Glutamatergic neuron (in vitro differentiated cells): ENCODE results near the gene HSPG2. TPM values are rescaled to one million over a fixed set of nuclear protein-coding genes. Genes with fewer than 3 reads are reported as not detected.
"Not testable (repeated sequence)": the region's sequence is repeated elsewhere in the genome, so short reads cannot be mapped to it uniquely, and the experiment has no call there.

ENCODE experiments used
- DNase-seq: peaks from one replicate; pipeline ENCODE4 v3.0.0; 2022
- H3K27ac Mint-ChIP-seq: one replicate; pipeline ENCODE4 v1.8.0; 2020; ENCODE audit warnings: mild to moderate bottlenecking, mixed read lengths, inconsistent platforms; ENCODE audit not compliant: unreplicated experiment
- H3K27me3 Mint-ChIP-seq: one replicate; pipeline ENCODE4 v1.8.0; 2020; ENCODE audit warnings: mild to moderate bottlenecking, moderate library complexity, mixed read lengths, inconsistent platforms; ENCODE audit not compliant: unreplicated experiment
- H3K36me3 Mint-ChIP-seq: one replicate; pipeline ENCODE4 v1.8.0; 2020; ENCODE audit warnings: mild to moderate bottlenecking, mixed read lengths, inconsistent platforms; ENCODE audit not compliant: unreplicated experiment
- H3K4me1 Mint-ChIP-seq: one replicate; pipeline ENCODE4 v1.8.0; 2020; ENCODE audit warnings: mild to moderate bottlenecking, low read depth, mixed read lengths, inconsistent platforms; ENCODE audit not compliant: unreplicated experiment
- H3K4me3 Mint-ChIP-seq: one replicate; pipeline ENCODE4 v1.8.0; 2020; ENCODE audit warnings: mild to moderate bottlenecking, mixed read lengths, inconsistent platforms; ENCODE audit not compliant: unreplicated experiment
- H3K9me3 Mint-ChIP-seq: one replicate; pipeline ENCODE4 v1.8.0; 2020; ENCODE audit warnings: mild to moderate bottlenecking, moderate library complexity, mixed read lengths, inconsistent platforms; ENCODE audit not compliant: unreplicated experiment
- total RNA-seq: library from RNA; stranded (reverse); fragmentation: NEBNext Ultra II Directional; extraction: Animal tissue kit (Norgen Biotek cat#: 25700); gene quantifications from one replicate; pipeline ENCODE4 v1.2.1, GENCODE V29; 2021; ENCODE audit not compliant: unreplicated experiment
- TF ChIP-seq, protein P1 (sequence below): fragments of 200-600 bp; sonication (generic); IDR thresholded peaks from one replicate; pipeline ENCODE4 v1.5.0; 2021; ENCODE audit not compliant: partially characterized antibody, unreplicated experiment

Gene HSPG2
- total RNA-seq, 1 donor from 2014 or later, result 3.3 TPM

DNA sequence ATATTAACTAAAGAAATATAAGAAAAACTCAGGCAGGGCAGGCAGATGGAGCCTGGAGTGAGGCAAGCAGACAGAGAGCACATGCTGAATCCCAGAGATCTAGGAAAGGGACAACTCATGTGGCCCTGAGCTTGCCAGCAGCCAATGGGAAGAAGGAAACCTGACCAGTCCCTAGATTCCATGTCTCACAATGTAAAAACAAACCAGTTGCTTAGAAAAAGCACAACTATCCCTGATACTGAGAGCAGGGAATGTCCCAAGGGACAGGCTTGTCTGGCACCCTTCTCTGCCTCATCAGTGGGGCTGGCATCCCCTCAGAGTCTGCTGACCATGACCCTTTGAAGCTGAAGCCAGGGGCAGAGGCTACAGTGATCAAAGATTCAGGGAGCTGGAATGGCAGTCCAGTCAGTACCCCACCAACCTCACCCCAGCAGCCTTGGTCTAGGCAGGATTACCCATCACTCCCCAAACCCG is 27.8 kb downstream of the HSPG2 start:
- H3K27ac Mint-ChIP-seq, result no peak overlapping the region
- H3K4me3 Mint-ChIP-seq, result no peak overlapping the region
- DNase-seq, result no peak
- TF ChIP-seq, protein P1, sequence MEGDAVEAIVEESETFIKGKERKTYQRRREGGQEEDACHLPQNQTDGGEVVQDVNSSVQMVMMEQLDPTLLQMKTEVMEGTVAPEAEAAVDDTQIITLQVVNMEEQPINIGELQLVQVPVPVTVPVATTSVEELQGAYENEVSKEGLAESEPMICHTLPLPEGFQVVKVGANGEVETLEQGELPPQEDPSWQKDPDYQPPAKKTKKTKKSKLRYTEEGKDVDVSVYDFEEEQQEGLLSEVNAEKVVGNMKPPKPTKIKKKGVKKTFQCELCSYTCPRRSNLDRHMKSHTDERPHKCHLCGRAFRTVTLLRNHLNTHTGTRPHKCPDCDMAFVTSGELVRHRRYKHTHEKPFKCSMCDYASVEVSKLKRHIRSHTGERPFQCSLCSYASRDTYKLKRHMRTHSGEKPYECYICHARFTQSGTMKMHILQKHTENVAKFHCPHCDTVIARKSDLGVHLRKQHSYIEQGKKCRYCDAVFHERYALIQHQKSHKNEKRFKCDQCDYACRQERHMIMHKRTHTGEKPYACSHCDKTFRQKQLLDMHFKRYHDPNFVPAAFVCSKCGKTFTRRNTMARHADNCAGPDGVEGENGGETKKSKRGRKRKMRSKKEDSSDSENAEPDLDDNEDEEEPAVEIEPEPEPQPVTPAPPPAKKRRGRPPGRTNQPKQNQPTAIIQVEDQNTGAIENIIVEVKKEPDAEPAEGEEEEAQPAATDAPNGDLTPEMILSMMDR, result no peak
- peaks cover 2% of the 10 kb centered on the region for H3K9me3 Mint-ChIP-seq
- H3K36me3 Mint-ChIP-seq, result no peaks in the 10 kb centered on the region
- peaks cover 2% of the 10 kb centered on the region for H3K27me3 Mint-ChIP-seq
- H3K4me1 Mint-ChIP-seq, result peaks cover 9% of the 10 kb centered on the region

DNA sequence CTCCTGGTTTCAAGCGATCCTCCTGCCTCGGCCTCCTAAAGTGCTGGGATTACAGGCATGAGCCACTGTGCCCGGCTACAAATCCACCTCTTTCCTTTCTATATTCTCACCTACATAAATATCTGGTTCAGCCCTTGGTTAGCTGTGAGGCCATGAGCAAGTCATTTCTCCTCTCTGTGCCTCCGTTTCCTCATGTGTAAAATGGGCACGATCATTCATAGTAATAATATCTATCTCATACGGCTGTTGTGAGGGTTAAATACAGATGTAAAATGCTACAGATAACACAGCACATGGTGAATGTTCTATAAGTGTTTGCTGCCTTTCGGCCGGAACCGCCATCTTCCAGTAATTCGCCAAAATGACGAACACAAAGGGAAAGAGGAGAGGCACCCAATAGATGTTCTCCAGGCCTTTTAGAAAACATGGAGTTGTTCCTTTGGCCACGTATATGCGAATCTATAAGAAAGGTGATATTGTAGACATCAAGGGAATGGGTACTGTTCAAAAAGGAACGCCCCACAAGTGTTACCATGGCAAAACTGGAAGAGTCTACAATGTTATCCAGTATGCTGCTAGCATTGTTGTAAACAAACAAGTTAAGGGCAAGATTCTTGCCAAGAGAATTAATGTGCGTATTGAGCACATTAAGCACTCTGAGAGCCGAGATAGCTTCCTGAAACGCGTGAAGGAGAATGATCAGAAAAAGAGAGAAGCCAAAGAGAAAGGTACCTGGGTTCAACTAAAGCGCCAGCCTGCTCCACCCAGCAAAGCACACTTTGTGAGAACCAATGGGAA is 29.2 kb downstream of the HSPG2 start:
- not testable (repeated sequence) for H3K27ac Mint-ChIP-seq

DNA sequence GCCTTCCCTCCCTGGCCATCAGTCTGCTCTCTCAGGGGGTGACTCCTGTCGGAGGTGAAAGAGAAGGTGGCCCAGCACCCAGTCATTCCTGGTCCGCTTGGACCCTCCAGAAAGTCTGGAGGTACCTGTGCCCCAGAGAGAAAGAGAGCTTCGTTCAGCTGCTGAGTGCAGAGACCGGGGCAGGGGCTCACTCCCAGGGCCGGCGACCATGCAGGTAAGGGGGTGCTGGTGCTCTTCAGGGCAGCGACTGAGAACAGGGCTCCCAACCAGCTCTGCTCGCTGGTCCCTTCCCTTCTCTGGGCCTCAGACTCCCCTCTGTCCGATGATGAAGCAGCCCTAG is 30.1 kb downstream of the HSPG2 start:
- no peak for DNase-seq
- H3K4me3 Mint-ChIP-seq, result no peak overlapping the region
- H3K27ac Mint-ChIP-seq, result no peak overlapping the region
- H3K36me3 Mint-ChIP-seq, result no peaks in the 10 kb centered on the region
- peaks cover 4% of the 10 kb centered on the region for H3K27me3 Mint-ChIP-seq
- TF ChIP-seq, protein P1, result no peak
- peaks cover 9% of the 10 kb centered on the region for H3K4me1 Mint-ChIP-seq
- peaks cover 2% of the 10 kb centered on the region for H3K9me3 Mint-ChIP-seq

More for the DNA sequence above, 29.2 kb downstream of the HSPG2 start:
- H3K36me3 Mint-ChIP-seq, H3K4me1 Mint-ChIP-seq, DNase-seq, H3K27me3 Mint-ChIP-seq, H3K9me3 Mint-ChIP-seq: not testable (repeated sequence)
- H3K4me3 Mint-ChIP-seq, result peak overlapping the region; percentile 4

DNA sequence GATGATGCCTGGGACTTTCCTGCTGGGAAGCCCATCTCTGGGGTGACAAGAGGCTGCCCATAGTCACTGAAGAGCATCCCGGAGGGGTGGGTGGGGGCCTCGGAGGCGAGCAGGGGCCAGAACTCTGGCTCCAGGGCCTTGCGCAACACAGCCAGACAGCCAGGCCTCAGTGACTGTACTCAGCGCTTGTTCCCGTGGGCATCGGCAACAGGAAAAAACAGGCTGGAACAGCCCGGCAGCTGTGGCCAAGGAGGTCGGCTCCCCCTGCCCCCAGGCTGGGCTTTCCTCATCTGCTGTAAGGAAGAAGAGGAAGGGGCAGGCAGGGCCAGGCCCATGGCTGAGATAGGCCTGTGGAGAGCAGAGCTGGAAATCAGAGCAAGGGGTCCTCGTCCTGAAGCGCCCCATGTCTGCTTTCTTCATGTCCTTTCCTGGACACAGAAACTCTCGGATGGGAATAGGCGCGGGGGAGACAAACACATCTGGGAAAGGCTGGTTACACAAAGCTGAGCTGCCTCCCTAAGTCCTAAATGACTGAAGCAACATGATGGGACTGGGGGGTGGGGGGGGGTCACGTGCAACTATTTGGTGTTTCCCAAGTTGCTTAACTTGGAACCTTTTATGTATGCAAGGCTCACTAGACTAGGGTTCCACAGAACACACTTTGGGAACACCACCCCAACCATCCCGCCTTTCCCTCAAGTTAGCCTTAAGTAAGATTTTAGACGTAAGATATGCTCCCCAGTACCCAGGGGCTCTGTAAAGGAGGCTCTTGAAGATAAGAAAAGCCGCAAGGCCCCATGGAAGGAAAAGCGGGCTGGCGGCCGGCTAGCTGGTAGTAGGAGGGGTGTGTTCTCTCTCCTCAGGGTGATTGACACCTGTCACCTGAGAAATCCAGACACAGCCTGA is 30.7 kb downstream of the HSPG2 start:
- H3K36me3 Mint-ChIP-seq, result no peaks in the 10 kb centered on the region
- TF ChIP-seq, protein P1, result no peak
- H3K27ac Mint-ChIP-seq, result no peak overlapping the region

DNA sequence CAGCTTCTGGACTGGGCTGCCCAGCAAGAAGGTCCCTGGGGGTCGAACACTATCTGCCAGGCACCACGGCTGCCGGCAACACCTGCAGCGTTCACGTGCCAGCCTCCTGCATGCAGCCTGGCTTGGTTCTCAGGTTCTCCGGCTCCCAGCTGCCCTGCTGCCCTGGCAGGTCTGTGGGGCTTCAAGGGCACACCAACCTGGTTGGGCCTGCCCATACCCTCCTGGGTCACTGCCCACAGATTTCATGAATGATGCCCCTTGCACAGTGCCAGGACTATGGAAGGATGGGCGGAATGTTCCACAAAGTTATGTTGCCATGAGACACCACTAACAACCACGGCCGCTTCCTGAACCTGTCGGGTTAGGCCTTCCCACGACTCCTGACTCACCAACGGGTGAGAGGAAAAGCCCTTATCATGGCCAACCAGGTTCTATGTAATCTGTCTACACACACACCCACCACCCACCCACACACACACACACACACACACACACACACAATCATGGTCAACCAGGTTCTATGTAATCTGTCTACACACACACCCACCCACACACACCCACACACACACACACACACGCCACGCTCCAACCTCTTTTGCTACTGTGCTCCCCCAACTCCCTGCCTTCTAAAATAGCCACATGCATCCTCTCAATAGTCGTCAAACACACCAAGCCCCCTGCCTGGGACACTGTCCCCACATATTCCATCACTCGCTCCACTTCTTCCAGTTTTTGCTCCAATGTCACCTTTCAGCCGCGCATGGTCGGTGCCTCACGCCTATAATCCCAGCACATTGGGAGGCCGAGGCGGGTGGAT is 32.2 kb downstream of the HSPG2 start:
- DNase-seq, result no peak
- Mint-ChIP-seq H3K4me1 (peaks cover 4% of the 10 kb centered on the region), H3K36me3 (no peaks in the 10 kb centered on the region), H3K27me3 (peaks cover 4% of the 10 kb centered on the region), H3K9me3 (peaks cover 2% of the 10 kb centered on the region), H3K27ac (no peak overlapping the region), H3K4me3 (no peak overlapping the region)
- TF ChIP-seq, protein P1, result no peak

More for the DNA sequence above, 30.7 kb downstream of the HSPG2 start:
- Mint-ChIP-seq H3K27me3 (peaks cover 4% of the 10 kb centered on the region), H3K4me1 (peaks cover 9% of the 10 kb centered on the region), H3K9me3 (peaks cover 2% of the 10 kb centered on the region), H3K4me3 (no peak overlapping the region)
- peak; percentile 68 for DNase-seq
